Measurements from ENCODE around the gene CTU1.

The CTU1 gene

DNA sequence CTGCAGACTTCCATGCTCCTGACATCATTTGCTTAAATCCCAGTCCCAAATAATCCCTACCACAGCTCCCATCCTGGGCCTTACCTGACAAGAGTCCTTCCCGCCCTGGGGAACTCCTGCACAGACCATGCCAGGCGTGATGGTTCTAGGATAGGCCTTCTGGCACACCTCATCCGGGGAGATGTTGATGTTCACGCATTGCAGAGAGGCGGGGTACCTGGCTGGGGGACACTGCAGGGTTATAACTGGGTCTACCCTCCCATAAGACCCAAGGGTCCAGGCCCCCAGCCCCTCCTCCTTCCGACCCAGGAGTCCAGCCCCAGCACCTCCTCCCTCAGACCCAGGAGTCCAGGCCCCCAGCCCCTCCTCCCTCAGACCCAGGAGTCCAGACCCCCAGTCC lies 29.5 kb downstream of the CTU1 start:
- Histone ChIP-seq H3K9me3 (ENCODE audit: control insufficient read depth, low read length) (peaks cover 7% of the 10 kb centered on the region), H3K9ac (ENCODE audit: low read length) (no peak overlapping the region), H3K4me1 (ENCODE audit: control insufficient read depth, insufficient read depth, low read depth, low read length) (no peaks in the 10 kb centered on the region), H2AFZ (ENCODE audit: low read depth, low read length) (no peak overlapping the region), H2BK120ac (ENCODE audit: low read depth, low read length) (no peak overlapping the region), H3K4ac (ENCODE audit: low read depth in 1 of 2, low read length in 2 of 2) (no peak overlapping the region), H3K4me2 (ENCODE audit: low read length, poor library complexity, severe bottlenecking) (no peak overlapping the region), H3K27me3 (ENCODE audit: control insufficient read depth in 1 of 2, insufficient read depth in 1 of 2, low read length in 2 of 2) (peaks cover 0 to 23% of the 10 kb centered on the region in 2 experiments), H2BK5ac (ENCODE audit: low read depth, low read length, poor library complexity, severe bottlenecking) (no peak overlapping the region), H3K79me1 (replicated peaks; ENCODE audit: low read length, poor library complexity, severe bottlenecking) (no peaks in the 10 kb centered on the region), H2BK12ac (ENCODE audit: low read length in 2 of 2) (no peak overlapping the region), H4K91ac (ENCODE audit: low read length) (no peak overlapping the region), H2BK15ac (ENCODE audit: low read depth, poor library complexity, severe bottlenecking) (no peak overlapping the region), H4K8ac (ENCODE audit: low read length) (no peak overlapping the region), H3K36me3 (ENCODE audit: control insufficient read depth in 1 of 2, insufficient read depth in 2 of 2, low read depth in 1 of 2, low read length in 2 of 2) (no peaks in the 10 kb centered on the region), H3K27ac (ENCODE audit: low read length, poor library complexity, severe bottlenecking) (no peak overlapping the region), H3K4me3 (ENCODE audit: insufficient read depth in 1 of 2, low read depth in 1 of 2, low read length in 2 of 2) (no peak overlapping the region), H3K23ac (ENCODE audit: low read length in 2 of 2) (no peak overlapping the region), H2AK5ac (ENCODE audit: low read length, severe bottlenecking) (no peak overlapping the region), H3K18ac (ENCODE audit: low read depth in 1 of 2, low read length in 2 of 2) (no peak overlapping the region), H3K14ac (ENCODE audit: low read length in 2 of 2) (no peak overlapping the region)
- DNase-seq, result no peak
- 81% methylated on average over 6 of the region's 6 CpGs for WGBS

GRCh38 chr19:51078104-51078503 lies 30.1 kb downstream of the CTU1 start:
- Histone ChIP-seq H3K36me3 (ENCODE audit: control insufficient read depth in 1 of 2, insufficient read depth in 2 of 2, low read depth in 1 of 2, low read length in 2 of 2) (no peaks in the 10 kb centered on the region), H3K9me3 (ENCODE audit: control insufficient read depth, low read length) (peaks cover 13% of the 10 kb centered on the region), H3K18ac (ENCODE audit: low read depth in 1 of 2, low read length in 2 of 2) (no peak overlapping the region), H2BK120ac (ENCODE audit: low read depth, low read length) (no peak overlapping the region), H3K4me1 (ENCODE audit: control insufficient read depth, insufficient read depth, low read depth, low read length) (no peaks in the 10 kb centered on the region), H4K91ac (ENCODE audit: low read length) (no peak overlapping the region), H3K79me1 (replicated peaks; ENCODE audit: low read length, poor library complexity, severe bottlenecking) (no peaks in the 10 kb centered on the region), H2AK5ac (ENCODE audit: low read length, severe bottlenecking) (no peak overlapping the region), H3K9ac (ENCODE audit: low read length) (no peak overlapping the region), H3K27ac (ENCODE audit: low read length, poor library complexity, severe bottlenecking) (no peak overlapping the region), H2BK12ac (ENCODE audit: low read length in 2 of 2) (no peak overlapping the region), H3K14ac (ENCODE audit: low read length in 2 of 2) (no peak overlapping the region), H3K4me3 (ENCODE audit: insufficient read depth in 1 of 2, low read depth in 1 of 2, low read length in 2 of 2) (no peak overlapping the region), H3K4me2 (ENCODE audit: low read length, poor library complexity, severe bottlenecking) (no peak overlapping the region), H2BK5ac (ENCODE audit: low read depth, low read length, poor library complexity, severe bottlenecking) (no peak overlapping the region), H4K8ac (ENCODE audit: low read length) (no peak overlapping the region), H3K27me3 (ENCODE audit: control insufficient read depth in 1 of 2, insufficient read depth in 1 of 2, low read length in 2 of 2) (peaks cover 0 to 17% of the 10 kb centered on the region in 2 experiments), H3K4ac (ENCODE audit: low read depth in 1 of 2, low read length in 2 of 2) (no peak overlapping the region), H3K23ac (ENCODE audit: low read length in 2 of 2) (no peak overlapping the region), H2AFZ (ENCODE audit: low read depth, low read length) (no peak overlapping the region), H2BK15ac (ENCODE audit: low read depth, poor library complexity, severe bottlenecking) (no peak overlapping the region)
- no peak for DNase-seq
- 73% methylated on average over 6 of the region's 6 CpGs for WGBS

GRCh38 chr19:51076631-51077213 lies 31.5 kb downstream of the CTU1 start:
- no peak for DNase-seq
- Histone ChIP-seq H2BK5ac (ENCODE audit: low read depth, low read length, poor library complexity, severe bottlenecking) (no peak overlapping the region), H3K27me3 (ENCODE audit: control insufficient read depth in 1 of 2, insufficient read depth in 1 of 2, low read length in 2 of 2) (peaks cover 0 to 5% of the 10 kb centered on the region in 2 experiments), H3K23ac (ENCODE audit: low read length in 2 of 2) (no peak overlapping the region), H3K4me1 (ENCODE audit: control insufficient read depth, insufficient read depth, low read depth, low read length) (no peaks in the 10 kb centered on the region), H2BK15ac (ENCODE audit: low read depth, poor library complexity, severe bottlenecking) (no peak overlapping the region), H3K9me3 (ENCODE audit: control insufficient read depth, low read length) (peaks cover 18% of the 10 kb centered on the region), H3K27ac (ENCODE audit: low read length, poor library complexity, severe bottlenecking) (no peak overlapping the region), H3K4ac (ENCODE audit: low read depth in 1 of 2, low read length in 2 of 2) (no peak overlapping the region), H2BK120ac (ENCODE audit: low read depth, low read length) (no peak overlapping the region), H4K91ac (ENCODE audit: low read length) (no peak overlapping the region), H3K79me1 (replicated peaks; ENCODE audit: low read length, poor library complexity, severe bottlenecking) (no peaks in the 10 kb centered on the region), H3K4me3 (ENCODE audit: insufficient read depth in 1 of 2, low read depth in 1 of 2, low read length in 2 of 2) (no peak overlapping the region), H4K8ac (ENCODE audit: low read length) (no peak overlapping the region), H2AK5ac (ENCODE audit: low read length, severe bottlenecking) (no peak overlapping the region), H2BK12ac (ENCODE audit: low read length in 2 of 2) (no peak overlapping the region), H2AFZ (ENCODE audit: low read depth, low read length) (no peak overlapping the region), H3K14ac (ENCODE audit: low read length in 2 of 2) (no peak overlapping the region), H3K18ac (ENCODE audit: low read depth in 1 of 2, low read length in 2 of 2) (no peak overlapping the region), H3K4me2 (ENCODE audit: low read length, poor library complexity, severe bottlenecking) (no peak overlapping the region), H3K36me3 (ENCODE audit: control insufficient read depth in 1 of 2, insufficient read depth in 2 of 2, low read depth in 1 of 2, low read length in 2 of 2) (no peaks in the 10 kb centered on the region), H3K9ac (ENCODE audit: low read length) (no peak overlapping the region)
- WGBS, result 86% methylated on average over 14 of the region's 14 CpGs

GRCh38 chr19:51075998-51076397 lies 32.2 kb downstream of the CTU1 start:
- no peak overlapping the region for H3K4me2 ChIP-seq (ENCODE audit: low read length, poor library complexity, severe bottlenecking)
- no peak overlapping the region for H3K14ac ChIP-seq (ENCODE audit: low read length in 2 of 2)
- H3K9me3 ChIP-seq (ENCODE audit: control insufficient read depth, low read length), result peaks cover 18% of the 10 kb centered on the region
- DNase-seq, result no peak
- H4K91ac ChIP-seq (ENCODE audit: low read length), result no peak overlapping the region
- H3K79me1 ChIP-seq (replicated peaks; ENCODE audit: low read length, poor library complexity, severe bottlenecking), result no peaks in the 10 kb centered on the region
- no peak overlapping the region for H2BK12ac ChIP-seq (ENCODE audit: low read length in 2 of 2)
- no peak overlapping the region for H3K4me3 ChIP-seq (ENCODE audit: insufficient read depth in 1 of 2, low read depth in 1 of 2, low read length in 2 of 2)
- no peak overlapping the region for H3K27ac ChIP-seq (ENCODE audit: low read length, poor library complexity, severe bottlenecking)
- H3K9ac ChIP-seq (ENCODE audit: low read length), result no peak overlapping the region
- no peaks in the 10 kb centered on the region for H3K36me3 ChIP-seq (ENCODE audit: control insufficient read depth in 1 of 2, insufficient read depth in 2 of 2, low read depth in 1 of 2, low read length in 2 of 2)
- no peak overlapping the region for H3K18ac ChIP-seq (ENCODE audit: low read depth in 1 of 2, low read length in 2 of 2)
- no peak overlapping the region for H2BK5ac ChIP-seq (ENCODE audit: low read depth, low read length, poor library complexity, severe bottlenecking)
- no peak overlapping the region for H3K4ac ChIP-seq (ENCODE audit: low read depth in 1 of 2, low read length in 2 of 2)
- H2AK5ac ChIP-seq (ENCODE audit: low read length, severe bottlenecking), result no peak overlapping the region
- no peaks in the 10 kb centered on the region for H3K4me1 ChIP-seq (ENCODE audit: control insufficient read depth, insufficient read depth, low read depth, low read length)
- no peak overlapping the region for H4K8ac ChIP-seq (ENCODE audit: low read length)
- H3K23ac ChIP-seq (ENCODE audit: low read length in 2 of 2), result no peak overlapping the region
- H2BK15ac ChIP-seq (ENCODE audit: low read depth, poor library complexity, severe bottlenecking), result no peak overlapping the region
- 83% methylated on average over 5 of the region's 5 CpGs for WGBS
- H2AFZ ChIP-seq (ENCODE audit: low read depth, low read length), result no peak overlapping the region
- no peak overlapping the region for H2BK120ac ChIP-seq (ENCODE audit: low read depth, low read length)
- H3K27me3 ChIP-seq (ENCODE audit: control insufficient read depth in 1 of 2, insufficient read depth in 1 of 2, low read length in 2 of 2), result peaks cover 0 to 2% of the 10 kb centered on the region in 2 experiments

Measured in mesenchymal stem cell (in vitro differentiated cells and primary cell).